Measurements from ENCODE around the gene TTC31. TPM values are rescaled to one million over a fixed set of nuclear protein-coding genes. Genes with fewer than 3 reads are reported as not detected.

The TTC31 gene
- total and polyA plus RNA-seq, 4 donors, result 5.6 to 21.8 (median 18.3) TPM

Other genes starting within 250 kb of the TTC31 start
- gene SLC4A5, start 139.7 kb upstream of the TTC31 start, total RNA-seq, result 10 to 100 TPM in 1 of 2 donors, 1 to 10 TPM in 1; 1.2 to 22.3 TPM
- 1 to 10 TPM; 2.4 to 3.9 TPM for gene SLC4A5, start 139.7 kb upstream of the TTC31 start, polyA plus RNA-seq (ENCODE audit: insufficient read length in 2 of 2)
- 100 to 1,000 TPM in 1 of 2 donors, 10 to 100 TPM in 1; 99.4 to 117 TPM for gene DCTN1, start 102.8 kb upstream of the TTC31 start, total RNA-seq
- gene DCTN1, start 102.8 kb upstream of the TTC31 start, polyA plus RNA-seq (ENCODE audit: insufficient read length in 2 of 2), result 100 to 1,000 TPM; 277 to 296 TPM
- 1 to 10 TPM; 1.2 to 4.7 TPM for gene C2orf81, start 61.5 kb upstream of the TTC31 start, total RNA-seq
- gene C2orf81, start 61.5 kb upstream of the TTC31 start, polyA plus RNA-seq (ENCODE audit: insufficient read length in 2 of 2), result 1 to 10 TPM; 5.9 TPM
- gene WDR54, start 61.4 kb upstream of the TTC31 start, total RNA-seq, result 10 to 100 TPM; 17.0 to 37.6 TPM
- 10 to 100 TPM; 37.7 to 40.5 TPM for gene WDR54, start 61.4 kb upstream of the TTC31 start, polyA plus RNA-seq (ENCODE audit: insufficient read length in 2 of 2)
- 10 to 100 TPM; 32.9 to 52.5 TPM for gene RTKN, start 41.1 kb upstream of the TTC31 start, total RNA-seq
- 10 to 100 TPM; 66.9 to 76.5 TPM for gene RTKN, start 41.1 kb upstream of the TTC31 start, polyA plus RNA-seq (ENCODE audit: insufficient read length in 2 of 2)
- 10 to 100 TPM in 1 of 2 donors, 1 to 10 TPM in 1; 9.1 to 34.7 TPM for gene INO80B, start 28.0 kb upstream of the TTC31 start, total RNA-seq
- gene INO80B, start 28.0 kb upstream of the TTC31 start, polyA plus RNA-seq (ENCODE audit: insufficient read length in 2 of 2), result 10 to 100 TPM; 22.1 to 38.7 TPM
- 10 to 100 TPM; 25.8 to 86.5 TPM for gene WBP1, start 24.6 kb upstream of the TTC31 start, total RNA-seq
- gene WBP1, start 24.6 kb upstream of the TTC31 start, polyA plus RNA-seq (ENCODE audit: insufficient read length in 2 of 2), result 100 to 1,000 TPM; 110 to 140 TPM
- 10 to 100 TPM; 22.7 to 38.0 TPM for gene MOGS, start 17.7 kb upstream of the TTC31 start, total RNA-seq
- gene MOGS, start 17.7 kb upstream of the TTC31 start, polyA plus RNA-seq (ENCODE audit: insufficient read length in 2 of 2), result 10 to 100 TPM; 34.5 to 42.2 TPM
- 10 to 100 TPM; 12.7 to 80.6 TPM for gene MRPL53, start 10.4 kb upstream of the TTC31 start, total RNA-seq
- gene MRPL53, start 10.4 kb upstream of the TTC31 start, polyA plus RNA-seq (ENCODE audit: insufficient read length in 2 of 2), result 10 to 100 TPM; 52.3 to 56.7 TPM
- gene CCDC142, start 83 bp upstream of the TTC31 start, total RNA-seq, result 10 to 100 TPM; 20.8 to 23.4 TPM
- gene CCDC142, start 83 bp upstream of the TTC31 start, polyA plus RNA-seq (ENCODE audit: insufficient read length in 2 of 2), result 10 to 100 TPM in 1 of 2 donors, 1 to 10 TPM in 1; 9.3 to 18.6 TPM
- under 1 TPM in 1 of 2 donors, not detected in 1; 0.33 TPM for gene LBX2, start 16.5 kb downstream of the TTC31 start, total RNA-seq
- gene LBX2, start 16.5 kb downstream of the TTC31 start, polyA plus RNA-seq (ENCODE audit: insufficient read length in 2 of 2), result under 1 TPM in 1 of 2 donors, not detected in 1; 0.69 TPM
- gene PCGF1, start 24.6 kb downstream of the TTC31 start, total RNA-seq, result 10 to 100 TPM; 10.0 to 21.5 TPM
- 10 to 100 TPM; 16.9 to 21.3 TPM for gene PCGF1, start 24.6 kb downstream of the TTC31 start, polyA plus RNA-seq (ENCODE audit: insufficient read length in 2 of 2)
- under 1 TPM in 1 of 2 donors, not detected in 1; 0.69 TPM for gene TLX2, start 31.4 kb downstream of the TTC31 start, total RNA-seq
- under 1 TPM; 0.11 to 0.27 TPM for gene TLX2, start 31.4 kb downstream of the TTC31 start, polyA plus RNA-seq (ENCODE audit: insufficient read length in 2 of 2)
- under 1 TPM in 1 of 2 donors, not detected in 1; 0.28 TPM for gene DQX1, start 43.1 kb downstream of the TTC31 start, total RNA-seq
- gene DQX1, start 43.1 kb downstream of the TTC31 start, polyA plus RNA-seq (ENCODE audit: insufficient read length in 2 of 2), result under 1 TPM; 0.32 to 0.62 TPM
- 10 to 100 TPM; 62.6 to 99.0 TPM for gene AUP1, start 46.6 kb downstream of the TTC31 start, total RNA-seq
- 100 to 1,000 TPM; 109 to 131 TPM for gene AUP1, start 46.6 kb downstream of the TTC31 start, polyA plus RNA-seq (ENCODE audit: insufficient read length in 2 of 2)
- gene HTRA2, start 46.9 kb downstream of the TTC31 start, total RNA-seq, result 10 to 100 TPM; 32.0 to 47.2 TPM
- 10 to 100 TPM; 55.8 to 57.3 TPM for gene HTRA2, start 46.9 kb downstream of the TTC31 start, polyA plus RNA-seq (ENCODE audit: insufficient read length in 2 of 2)
- gene LOXL3, start 70.9 kb downstream of the TTC31 start, total RNA-seq, result 10 to 100 TPM; 10.5 to 18.2 TPM
- 10 to 100 TPM; 18.1 to 18.8 TPM for gene LOXL3, start 70.9 kb downstream of the TTC31 start, polyA plus RNA-seq (ENCODE audit: insufficient read length in 2 of 2)
- 10 to 100 TPM in 1 of 2 donors, 1 to 10 TPM in 1; 7.5 to 14.5 TPM for gene DOK1, start 71.6 kb downstream of the TTC31 start, total RNA-seq
- gene DOK1, start 71.6 kb downstream of the TTC31 start, polyA plus RNA-seq (ENCODE audit: insufficient read length in 2 of 2), result 10 to 100 TPM; 11.0 to 14.2 TPM
- under 1 TPM; 0.33 to 0.69 TPM for gene M1AP, start 165.2 kb downstream of the TTC31 start, total RNA-seq
- 1 to 10 TPM; 1.1 to 1.3 TPM for gene M1AP, start 165.2 kb downstream of the TTC31 start, polyA plus RNA-seq (ENCODE audit: insufficient read length in 2 of 2)
- 10 to 100 TPM in 1 of 2 donors, 1 to 10 TPM in 1; 7.3 to 17.2 TPM for gene SEMA4F, start 171.2 kb downstream of the TTC31 start, total RNA-seq
- gene SEMA4F, start 171.2 kb downstream of the TTC31 start, polyA plus RNA-seq (ENCODE audit: insufficient read length in 2 of 2), result 10 to 100 TPM; 23.0 to 27.6 TPM